Non-pigmented ciliary epithelial cell (primary cell): ENCODE data around the gene LEAP2.
"Not testable (repeated sequence)": the region's sequence is repeated elsewhere in the genome, so short reads cannot be mapped to it uniquely, and the experiment has no call there.

Experiments
- DNase-seq: peaks from one replicate; pipeline ENCODE4 v3.0.0-alpha.2; 2010; ENCODE audit warnings: low read depth

The LEAP2 gene

DNA sequence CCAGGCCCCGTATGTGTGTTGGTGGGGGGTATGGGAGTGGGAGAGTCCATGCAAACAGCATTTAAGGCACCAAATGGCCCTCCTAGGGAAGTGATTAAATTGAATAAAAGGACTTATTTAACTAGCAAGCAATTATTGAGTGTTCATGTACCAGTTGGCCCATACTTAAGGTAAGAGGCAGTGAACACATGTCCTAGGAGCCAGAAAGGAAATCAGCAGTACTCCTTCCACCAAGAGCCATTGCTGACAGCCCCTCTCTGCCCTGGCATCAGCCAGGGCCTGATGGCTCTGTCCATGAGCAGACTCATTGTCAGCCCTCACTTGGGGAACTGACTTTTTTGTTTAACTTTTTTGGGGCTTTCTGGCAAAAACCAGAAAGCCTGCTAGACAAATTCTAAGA, 32.6 kb upstream of the LEAP2 start:
- no peak for DNase-seq

- DNase-seq, result no peak
Observed at GRCh38 chr5:132841305-132841704, 32.2 kb upstream of the LEAP2 start.

DNA sequence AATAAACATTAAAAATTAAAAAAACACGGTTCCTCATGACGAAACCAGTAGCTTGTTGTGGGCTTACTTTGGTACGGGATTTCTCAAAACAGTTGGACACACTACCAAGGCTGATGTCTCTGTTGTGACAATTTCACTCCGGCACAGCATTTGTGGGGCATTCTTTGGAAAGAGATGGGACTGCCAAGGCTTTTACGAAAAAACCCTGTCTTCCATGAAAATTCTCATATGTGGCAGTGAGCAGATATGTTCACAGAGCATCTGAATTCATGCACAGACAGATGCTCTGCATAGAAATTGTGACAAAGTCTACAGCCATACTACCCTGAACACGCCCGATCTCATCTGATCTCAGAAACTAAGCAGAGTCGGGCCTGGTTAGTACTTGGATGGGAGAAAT, 25.2 kb upstream of the LEAP2 start:
- no peak for DNase-seq

DNA sequence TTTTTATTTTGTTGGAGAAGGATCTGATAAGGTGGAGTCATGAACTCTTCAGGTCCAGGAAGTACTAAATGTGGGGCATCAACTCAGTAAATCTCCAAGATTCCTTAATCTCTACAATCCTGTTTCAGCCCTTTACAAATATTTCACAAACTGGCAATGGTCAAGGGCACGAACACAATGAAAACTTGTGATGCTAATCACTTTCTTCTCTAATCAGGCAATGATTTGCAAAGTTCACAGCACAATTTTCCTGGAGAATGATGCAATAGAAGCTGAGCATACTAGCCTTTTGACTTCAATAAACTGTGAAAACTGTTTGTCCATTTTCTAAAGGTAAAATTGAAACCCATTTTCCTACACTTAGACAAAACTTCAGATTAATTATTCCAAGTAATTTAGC, 24.1 kb upstream of the LEAP2 start:
- DNase-seq, result no peak

DNA sequence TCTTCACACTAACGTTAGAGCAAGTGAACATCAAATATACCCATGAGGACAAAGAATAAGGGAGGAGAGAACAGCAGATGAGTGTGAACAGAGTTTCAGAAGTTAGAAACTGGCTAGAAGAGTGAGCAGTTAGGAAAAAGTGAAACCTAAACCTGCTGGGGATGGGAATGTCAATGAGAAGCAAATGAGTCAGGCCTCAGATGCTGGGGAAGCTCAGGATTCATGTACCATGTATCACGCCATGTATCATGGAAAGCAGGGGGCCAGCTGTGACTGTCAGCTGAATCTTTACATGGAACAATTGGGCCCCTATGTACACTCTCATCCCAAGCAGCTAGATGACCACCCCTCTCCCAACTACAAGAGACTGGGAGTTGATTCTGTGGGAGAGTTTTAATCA, 23.4 kb upstream of the LEAP2 start:
- no peak for DNase-seq

DNA sequence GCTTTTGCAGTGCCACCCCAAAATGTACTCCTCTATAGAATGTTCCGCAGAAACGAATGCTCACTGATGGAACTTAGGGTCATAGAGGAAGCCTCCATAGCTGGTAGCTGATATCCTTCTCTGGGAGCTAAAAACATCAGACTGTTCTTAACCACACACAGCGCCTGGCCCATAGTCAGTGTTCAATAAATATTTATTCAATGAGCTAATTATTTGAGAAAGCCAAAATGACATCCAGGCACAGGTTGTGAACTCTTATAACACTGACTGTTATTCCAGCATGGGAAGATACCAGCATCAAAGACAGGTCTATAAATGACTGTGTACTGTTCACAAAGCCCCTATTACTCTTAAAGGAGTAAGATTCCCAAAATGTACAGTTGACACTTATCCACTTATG, 20.1 kb upstream of the LEAP2 start:
- no peak for DNase-seq

DNA sequence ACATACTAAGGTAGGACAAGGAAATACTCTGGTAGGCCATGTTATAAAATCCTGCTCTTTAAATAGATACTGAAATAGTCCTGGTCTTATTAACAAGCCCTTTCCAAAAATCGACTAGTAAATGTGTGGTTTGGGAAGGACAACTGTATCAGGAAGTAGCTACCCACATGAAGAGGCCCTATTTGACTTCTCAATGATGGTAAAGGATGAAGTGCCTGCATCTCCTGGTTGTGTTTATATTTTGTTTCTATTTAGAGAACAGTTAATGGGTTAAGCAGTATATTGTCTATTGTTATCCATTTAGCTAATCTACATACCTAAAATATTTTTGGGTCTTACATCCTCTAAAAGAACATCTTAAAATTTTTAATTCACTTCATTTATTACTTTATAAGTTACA, 19.7 kb upstream of the LEAP2 start:
- no peak for DNase-seq

GRCh38 chr5:132854301-132854700, 19.2 kb upstream of the LEAP2 start:
- no peak for DNase-seq

GRCh38 chr5:132854992-132855391, 18.5 kb upstream of the LEAP2 start:
- not testable (repeated sequence) for DNase-seq

GRCh38 chr5:132856011-132856410, 17.5 kb upstream of the LEAP2 start:
- DNase-seq, result no peak

DNA sequence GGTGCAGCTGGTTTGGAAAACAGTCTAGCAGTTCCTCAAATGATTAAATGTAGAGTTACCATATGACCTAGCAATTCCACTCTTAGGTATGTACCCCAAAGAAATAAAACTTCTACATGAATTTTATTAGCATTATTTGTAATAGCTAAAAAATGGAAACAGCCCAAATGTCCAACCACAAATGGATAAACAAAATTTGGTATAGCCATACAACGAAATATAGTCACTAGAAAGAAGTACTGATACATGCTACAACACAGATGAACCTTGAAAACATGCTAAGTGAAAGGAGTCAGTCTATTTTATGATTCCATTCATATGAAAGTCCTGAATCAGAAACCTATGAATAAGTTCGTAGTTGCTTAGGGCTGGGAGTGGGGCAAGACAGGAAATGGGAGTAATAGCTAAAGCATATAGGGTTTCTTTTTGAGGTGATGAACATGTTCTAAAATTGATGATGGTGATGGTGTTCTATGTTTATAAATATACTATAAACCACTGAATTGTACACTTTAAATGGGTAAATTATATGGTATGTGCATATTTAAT, 13.5 kb upstream of the LEAP2 start:
- no peak for DNase-seq

GRCh38 chr5:132860742-132861141, 12.7 kb upstream of the LEAP2 start:
- DNase-seq, result no peak

GRCh38 chr5:132865668-132866341, 7.7 kb upstream of the LEAP2 start:
- no peak for DNase-seq

- peak; percentile 99 for DNase-seq
Observed at GRCh38 chr5:132866342-132867045, 7.0 kb upstream of the LEAP2 start, which contains the start of the genes GDF9 and UQCRQ. Gene GDF9 (minus strand): TSS chr5:132866469. CDS start chr5:132864533, 1,936 bp downstream. Gene UQCRQ (plus strand): TSS chr5:132866642. CDS start chr5:132866882, 240 bp downstream.

- no peak for DNase-seq
Observed at GRCh38 chr5:132867046-132867451, 6.4 kb upstream of the LEAP2 start.

DNA sequence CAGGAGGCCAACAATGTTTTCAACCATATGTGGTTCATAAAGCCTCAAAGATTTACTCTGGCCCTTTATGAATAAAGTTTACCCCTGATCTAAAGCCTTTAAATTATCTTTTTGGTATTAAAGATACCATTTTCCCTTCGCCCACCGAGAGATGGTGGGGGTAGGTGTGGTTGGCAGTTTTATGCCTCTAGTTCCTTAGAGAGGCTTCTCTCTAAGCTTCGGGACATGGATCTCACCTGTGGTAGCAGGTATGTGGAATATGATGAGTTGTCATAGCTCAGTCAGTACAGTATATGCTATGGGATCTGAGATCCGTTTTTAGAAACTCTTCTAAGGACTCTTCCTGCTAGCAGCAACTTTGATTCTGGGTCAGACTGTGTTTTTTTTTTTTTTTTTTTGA, 4.7 kb upstream of the LEAP2 start:
- no peak for DNase-seq

DNA sequence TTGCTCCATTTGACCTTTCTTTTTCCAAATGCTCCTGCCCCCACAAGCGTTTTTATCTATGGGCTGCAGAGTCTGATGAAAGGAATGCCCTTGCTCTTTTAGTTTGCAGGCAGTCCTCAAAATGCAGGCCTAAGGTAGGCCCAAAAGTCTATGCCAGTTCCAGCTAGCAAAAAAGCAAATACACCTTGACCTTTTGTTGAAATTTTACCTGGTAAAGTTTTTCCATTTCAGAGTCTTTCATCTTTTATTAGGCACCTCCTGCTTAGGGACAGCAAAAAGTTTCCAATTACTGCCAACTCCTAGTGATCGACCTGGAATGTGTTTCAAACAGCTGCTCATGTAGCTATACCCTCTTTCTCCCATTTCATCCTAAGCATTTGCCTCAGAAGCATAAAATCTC, 2.7 kb upstream of the LEAP2 start:
- no peak for DNase-seq

DNA sequence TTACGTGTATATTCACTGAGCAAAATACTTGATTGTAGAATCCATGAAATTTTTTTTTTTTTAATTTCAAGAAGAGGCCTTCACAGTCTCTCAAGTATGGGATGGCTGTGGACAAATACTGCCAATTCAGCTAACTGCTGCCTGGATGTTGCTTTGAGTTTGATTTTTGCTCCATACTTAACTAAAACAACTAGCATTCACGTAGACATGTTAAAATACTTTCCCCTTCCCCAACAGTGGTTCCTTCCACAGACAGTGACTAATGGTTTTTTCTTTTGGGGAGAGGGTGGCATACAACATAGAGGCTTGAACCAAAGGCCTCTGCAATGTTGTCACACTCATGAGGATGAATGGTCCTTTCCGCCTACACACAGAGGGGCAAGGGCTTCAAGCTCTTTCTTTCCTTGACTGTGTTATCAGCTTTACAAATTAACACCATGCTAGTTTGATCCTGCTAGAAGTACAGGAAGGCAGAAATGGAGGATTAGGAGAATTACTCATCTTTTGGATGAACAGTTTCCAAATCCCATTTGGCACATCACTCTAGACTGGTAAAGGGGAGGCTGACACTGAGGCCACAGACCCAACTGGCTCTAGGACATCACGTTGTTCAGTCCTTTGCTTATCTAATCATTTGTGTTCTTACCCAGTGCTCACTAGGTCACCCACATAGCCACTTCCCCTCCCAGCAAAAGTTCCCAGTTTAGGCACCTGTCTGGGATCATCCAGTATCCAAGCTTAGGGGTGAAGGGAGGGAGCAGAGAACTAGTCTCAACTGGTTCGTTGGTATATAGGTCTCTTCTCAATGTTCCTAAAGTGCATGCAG, 1.8 kb upstream of the LEAP2 start:
- no peak for DNase-seq

GRCh38 chr5:132872788-132873118, 715 bp upstream of the LEAP2 start:
- DNase-seq, result no peak

DNA sequence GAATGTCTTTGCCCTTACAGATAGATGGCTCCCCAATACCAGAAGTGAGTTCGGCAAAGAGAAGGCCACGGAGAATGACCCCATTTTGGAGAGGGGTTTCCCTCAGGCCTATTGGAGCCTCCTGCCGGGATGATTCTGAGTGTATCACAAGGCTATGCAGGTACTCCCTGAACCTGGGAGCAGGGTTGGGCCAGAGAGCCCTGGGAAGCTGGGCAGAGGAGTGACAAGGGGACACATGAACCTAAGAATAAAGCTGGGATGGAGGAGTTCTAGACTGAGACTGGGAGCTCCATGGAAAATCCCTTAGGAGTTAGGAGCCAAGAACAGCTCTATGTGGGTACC, 433 bp downstream of the LEAP2 start:
- DNase-seq, result no peak

- DNase-seq, result no peak
Observed at GRCh38 chr5:132876020-132876759, 2.7 kb downstream of the LEAP2 start.

- no peak for DNase-seq
Observed at GRCh38 chr5:132877466-132877865, 4.0 kb downstream of the LEAP2 start.
